ENCODE measurements around the gene CFAP74.

The CFAP74 gene

GRCh38 chr1:1917995-1918900 is 85.3 kb downstream of the CFAP74 start:
- DNase-seq: no peak

DNA sequence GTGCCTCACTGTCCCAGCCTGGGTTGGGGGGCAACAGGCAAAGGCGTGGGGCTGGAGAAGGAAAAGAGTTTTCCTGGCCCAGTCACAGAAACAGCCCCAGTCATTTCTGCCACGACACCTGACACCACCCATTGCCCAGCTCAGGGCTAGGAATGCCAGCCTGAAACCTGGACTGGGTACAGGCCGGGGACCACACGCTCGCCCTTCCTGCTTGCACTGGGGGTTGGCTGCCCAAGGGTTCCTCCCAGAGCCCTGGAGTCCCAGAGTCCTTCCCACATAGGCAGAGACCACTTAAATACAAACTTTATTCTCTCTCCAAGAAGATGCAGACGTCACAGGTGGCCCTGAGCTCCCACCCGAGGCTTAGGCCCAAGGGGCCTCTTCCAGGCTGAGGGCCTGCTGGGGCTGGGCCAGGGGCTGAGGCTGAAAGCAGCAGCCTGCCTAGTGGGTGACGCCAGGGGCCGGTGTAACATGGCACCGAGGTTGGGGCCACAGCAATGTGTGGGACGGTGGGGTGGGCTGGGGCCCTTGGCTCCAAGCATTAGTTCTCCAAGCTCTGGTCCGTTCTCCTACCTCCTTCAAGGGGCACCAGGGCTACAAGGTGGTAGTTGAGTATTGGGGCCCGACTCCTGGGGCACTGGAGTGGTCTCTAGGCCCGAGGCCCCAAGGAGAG is 86.1 kb downstream of the CFAP74 start:
- DNase-seq: no peak

DNA sequence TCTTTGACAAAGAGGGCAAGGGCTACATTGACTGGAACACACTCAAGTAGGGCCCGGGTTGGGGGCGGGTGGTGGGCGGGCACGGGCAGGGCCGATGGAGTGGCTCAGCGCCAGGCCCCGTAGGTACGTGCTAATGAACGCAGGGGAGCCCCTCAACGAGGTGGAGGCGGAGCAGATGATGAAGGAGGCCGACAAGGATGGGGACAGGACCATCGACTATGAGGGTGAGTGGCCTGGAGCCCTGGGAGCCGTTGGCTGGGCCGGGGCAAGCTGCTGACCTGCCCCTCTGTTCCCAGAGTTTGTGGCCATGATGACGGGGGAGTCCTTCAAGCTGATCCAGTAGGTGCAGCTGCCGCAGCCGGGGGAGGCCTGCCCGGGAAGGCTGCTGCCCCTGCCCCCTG is 86.7 kb downstream of the CFAP74 start:
- DNase-seq: no peak

DNA sequence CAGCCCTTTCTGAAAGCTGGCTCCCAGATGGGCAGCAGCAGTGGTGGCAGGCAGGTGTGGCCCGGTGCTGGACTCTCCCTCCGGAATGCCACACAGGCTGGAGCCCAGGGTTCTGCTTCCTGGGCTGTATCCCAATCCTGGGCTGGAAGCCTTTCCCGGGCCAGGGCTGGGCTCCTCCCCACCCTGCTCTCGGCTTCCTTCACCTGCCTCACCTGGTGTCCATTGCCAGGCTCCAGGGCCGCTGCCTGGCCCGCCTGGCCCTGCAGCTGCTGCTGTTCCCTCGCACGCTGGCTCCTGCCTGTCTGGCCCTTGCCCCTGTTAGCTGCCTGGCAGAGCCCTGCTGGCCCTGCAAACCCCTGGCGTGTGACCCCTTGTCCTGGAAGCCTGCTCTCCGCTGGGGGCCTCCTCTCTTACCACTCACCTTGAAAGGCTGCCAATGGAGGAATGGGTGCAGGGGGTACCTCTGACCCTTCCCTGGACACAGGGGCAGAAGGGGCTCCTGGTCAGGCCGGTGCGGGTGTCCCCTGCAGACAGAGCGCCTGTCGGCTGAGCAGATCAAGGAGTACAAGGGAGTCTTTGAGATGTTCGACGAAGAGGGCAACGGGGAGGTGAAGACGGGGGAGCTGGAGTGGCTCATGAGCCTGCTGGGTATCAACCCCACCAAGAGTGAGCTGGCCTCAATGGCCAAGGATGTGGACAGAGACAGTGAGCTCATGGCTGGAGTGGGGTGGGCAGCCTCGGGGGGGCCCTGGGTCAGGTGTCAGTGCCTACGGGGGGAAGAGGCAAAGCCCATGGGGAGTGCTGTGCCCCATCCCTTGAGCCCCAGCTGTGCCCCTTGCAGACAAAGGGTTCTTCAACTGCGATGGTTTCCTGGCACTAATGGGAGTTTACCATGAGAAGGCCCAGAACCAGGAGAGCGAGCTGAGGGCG is 87.4 kb downstream of the CFAP74 start:
- no peak for DNase-seq

DNA sequence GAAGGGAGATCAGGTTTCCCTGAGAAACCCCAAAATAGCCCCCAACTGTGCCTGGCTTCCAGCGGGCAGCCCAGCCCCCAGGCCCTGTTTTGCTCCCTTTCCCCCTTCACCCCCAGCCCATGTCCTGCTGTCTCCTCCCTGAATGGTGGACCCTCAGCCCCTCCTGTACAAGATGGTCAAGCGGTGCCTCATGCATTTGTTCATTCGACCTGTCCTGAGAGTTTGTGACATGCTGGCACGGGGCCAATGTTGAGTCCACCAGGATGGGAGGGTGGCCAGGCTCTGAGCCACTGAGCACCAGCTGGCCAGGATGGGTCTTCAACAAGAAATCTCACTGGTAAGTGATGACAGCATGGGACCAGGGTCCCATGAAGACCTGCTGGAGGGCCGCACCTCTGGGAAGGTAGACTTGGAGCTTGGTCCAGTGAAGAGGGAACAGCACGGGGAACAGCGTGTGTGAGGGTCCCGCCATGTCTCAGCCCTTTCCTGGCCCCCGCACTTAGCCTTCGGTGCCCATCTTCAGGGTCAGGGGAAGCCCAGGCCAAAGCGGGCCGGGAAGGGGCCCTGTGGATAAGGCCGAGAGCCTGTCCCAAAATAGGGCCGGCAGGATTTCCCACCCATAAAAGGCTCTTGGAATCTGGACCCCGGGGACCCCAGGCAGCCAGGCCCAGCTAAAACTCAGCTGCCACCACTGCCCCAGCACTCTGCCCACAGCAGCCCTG is 88.5 kb downstream of the CFAP74 start, which contains the start of gene CALML6:
CALML6 (plus strand) TSS at position 290 of the 722 bp plus-strand sequence; CDS start at position 311, 21 bp downstream.
- no peak for DNase-seq

DNA sequence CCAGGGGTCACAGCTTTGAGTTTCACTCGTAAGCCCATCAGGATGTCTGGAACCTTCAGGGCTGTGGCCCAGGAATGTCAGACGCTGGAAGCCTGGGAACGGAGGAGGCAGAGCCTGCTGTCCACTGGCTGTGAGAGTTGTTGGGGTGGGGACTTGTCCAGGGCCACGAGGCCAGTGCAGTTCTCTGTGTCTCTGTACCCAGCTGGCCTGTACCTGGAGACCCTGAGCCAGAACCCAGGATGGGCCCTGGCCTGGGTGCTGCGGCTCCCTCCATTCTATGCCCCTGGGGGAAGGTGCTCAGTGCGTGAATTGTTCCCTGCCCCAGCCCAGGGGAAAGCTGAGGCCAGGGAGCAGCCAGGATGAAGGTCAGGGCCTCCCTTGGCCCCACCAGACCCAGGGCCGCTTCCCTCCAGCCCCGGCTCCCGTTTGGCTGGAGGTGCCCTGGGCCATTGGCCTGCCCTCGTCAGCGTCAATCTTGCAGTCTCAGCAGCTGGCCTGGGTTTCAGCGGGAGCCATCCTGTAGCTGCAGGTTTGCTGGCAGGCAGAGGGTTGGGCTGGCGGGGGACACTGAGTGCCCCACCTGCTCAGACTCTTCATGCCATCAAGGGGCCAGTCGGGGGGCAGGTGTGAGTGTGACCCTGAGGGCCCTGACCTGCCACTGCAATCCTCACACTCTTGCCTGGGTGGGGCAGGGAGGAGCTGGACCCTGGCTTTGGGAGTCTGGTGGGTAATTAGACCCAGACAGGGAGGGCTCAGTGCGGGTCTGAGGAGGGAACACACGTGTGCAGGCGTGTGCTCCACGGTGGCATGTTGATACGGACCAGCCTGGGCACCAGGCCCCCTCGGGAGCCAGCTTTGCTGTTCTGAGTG is 89.2 kb downstream of the CFAP74 start:
- no peak for DNase-seq

DNA sequence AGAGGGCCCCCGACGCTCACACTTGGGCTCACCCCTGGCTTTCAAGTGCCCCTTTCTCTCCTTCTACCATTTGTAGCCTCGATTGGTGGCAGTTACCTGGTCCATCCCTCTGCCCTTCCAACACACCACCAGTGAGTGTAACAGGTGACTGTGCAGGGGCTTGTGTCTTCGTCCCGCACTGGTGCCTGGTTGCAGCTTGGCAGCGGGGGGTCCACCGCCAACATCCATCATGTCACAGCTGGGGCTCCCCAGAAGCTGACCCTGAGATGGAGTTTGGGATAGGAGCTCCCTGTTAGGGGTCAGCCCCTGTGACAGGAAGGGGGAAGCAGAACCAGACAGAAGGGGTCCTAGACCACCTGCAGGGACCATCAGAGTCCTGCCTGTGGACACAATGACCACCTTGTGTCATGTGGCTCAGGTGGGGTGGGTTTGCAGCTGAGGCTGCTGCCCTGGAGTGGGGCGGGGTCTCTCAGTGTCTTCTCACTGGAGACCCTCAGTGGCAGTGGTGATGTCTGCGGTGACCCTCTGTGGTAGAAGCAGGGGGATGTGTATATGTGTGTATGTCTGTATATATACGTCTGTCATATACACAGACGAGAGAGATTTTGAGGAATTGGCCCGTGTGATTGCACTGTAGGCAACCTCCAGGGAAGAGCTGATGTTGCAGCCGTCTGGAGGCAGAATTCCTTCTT is 92.1 kb downstream of the CFAP74 start:
- DNase-seq: no peak

GRCh38 chr1:1910651-1911331 is 92.8 kb downstream of the CFAP74 start:
- DNase-seq: no peak

GRCh38 chr1:1910033-1910465 is 93.5 kb downstream of the CFAP74 start:
- DNase-seq: no peak

DNA sequence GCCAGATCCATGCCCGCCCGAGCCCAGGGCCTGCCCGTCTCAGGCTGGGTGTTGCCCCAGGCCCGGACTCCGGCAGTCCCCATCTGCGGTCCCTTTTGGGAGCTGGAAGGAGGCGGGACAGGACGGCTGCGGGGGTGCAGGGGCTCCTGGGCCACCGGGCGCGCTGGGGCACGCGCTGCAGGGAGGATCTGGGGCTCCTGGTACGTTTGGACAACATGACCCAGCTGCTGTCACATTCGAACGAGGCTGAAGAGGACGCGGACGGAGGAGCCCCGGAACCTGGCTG is 95.1 kb downstream of the CFAP74 start:
- DNase-seq: peak in 6 of 51 donors; percentile 37 to 63 (median 48)

DNA sequence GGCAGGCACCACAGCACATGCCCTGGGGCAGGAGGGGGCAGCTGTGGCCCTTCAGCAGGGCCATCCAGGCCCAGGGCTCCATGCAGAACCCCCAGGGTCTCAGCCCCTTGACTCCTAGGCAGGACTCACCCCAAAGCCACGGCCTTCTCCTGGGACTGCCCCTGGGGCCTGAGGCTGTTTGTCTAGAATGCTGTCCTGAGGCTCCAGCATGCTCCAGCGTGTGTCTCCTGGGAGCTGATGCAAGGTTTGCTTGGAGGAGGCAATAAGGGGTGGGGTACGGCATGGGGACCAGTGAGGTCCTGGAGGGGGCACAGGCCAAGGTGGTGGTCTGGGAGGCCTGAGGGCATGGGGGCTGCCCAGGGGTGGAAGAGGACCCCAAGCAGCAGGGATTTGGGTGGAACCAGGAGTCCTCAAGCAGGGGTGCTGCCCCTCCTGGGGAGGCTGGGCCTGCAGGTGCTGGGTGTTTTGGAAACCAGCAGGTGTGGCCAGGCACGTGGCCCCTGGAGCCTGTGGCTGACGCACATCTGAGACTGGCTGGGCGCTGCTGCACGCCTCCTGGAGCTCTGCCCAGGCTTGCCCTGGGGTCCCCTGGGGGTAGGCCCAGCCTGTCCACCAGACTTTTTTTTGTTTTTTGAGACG is 96.4 kb downstream of the CFAP74 start:
- DNase-seq: no peak

DNA sequence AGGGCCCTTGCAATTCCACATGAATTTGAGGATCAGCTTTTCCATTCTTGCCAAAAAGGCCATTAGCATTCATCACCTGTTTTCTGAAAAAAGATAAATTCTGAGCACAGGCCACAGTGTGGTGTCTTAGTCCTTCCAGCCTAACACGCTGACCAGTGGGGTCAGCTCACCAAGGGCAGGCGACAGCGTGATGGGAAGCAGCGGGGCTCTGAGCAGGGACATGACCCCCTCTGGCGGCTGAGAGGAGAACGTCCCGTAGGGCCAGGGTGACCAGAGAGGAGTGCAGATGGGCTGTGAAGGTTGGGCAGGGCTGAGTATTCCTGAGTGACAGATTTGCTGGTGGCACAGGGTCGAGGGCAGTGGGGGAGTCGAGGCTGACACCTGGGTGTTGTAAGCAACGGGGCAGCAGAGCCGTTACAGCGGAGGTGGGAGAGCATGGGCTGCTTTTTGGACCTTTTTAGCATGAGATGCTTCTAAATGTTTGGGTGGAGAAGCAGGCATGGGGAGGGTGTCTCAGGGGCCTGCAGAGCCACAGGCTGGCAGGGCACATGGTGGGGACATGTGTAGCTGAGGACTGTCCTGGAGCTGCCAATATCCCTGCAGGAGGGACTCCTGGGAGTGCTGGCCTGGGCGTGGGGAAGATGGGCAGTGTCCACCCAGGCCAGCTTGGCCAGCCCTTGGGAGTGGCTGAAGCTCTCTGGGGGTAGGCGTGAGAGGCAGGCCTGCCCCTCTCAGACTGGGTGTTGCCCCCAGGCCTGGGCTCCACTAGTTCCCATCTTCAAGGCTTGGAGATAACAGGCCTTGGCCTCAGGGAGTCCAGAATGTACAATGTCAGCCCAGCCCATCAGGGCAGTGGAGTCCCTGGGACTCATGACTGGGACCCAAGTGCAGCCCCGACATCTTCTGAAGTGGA is 97.1 kb downstream of the CFAP74 start:
- DNase-seq: peak in 50 of 51 donors; percentile 13 to 91 (median 74)

- DNase-seq: no peak
Measured at GRCh38 chr1:1903224-1903623, 100.4 kb downstream of the CFAP74 start.

DNA sequence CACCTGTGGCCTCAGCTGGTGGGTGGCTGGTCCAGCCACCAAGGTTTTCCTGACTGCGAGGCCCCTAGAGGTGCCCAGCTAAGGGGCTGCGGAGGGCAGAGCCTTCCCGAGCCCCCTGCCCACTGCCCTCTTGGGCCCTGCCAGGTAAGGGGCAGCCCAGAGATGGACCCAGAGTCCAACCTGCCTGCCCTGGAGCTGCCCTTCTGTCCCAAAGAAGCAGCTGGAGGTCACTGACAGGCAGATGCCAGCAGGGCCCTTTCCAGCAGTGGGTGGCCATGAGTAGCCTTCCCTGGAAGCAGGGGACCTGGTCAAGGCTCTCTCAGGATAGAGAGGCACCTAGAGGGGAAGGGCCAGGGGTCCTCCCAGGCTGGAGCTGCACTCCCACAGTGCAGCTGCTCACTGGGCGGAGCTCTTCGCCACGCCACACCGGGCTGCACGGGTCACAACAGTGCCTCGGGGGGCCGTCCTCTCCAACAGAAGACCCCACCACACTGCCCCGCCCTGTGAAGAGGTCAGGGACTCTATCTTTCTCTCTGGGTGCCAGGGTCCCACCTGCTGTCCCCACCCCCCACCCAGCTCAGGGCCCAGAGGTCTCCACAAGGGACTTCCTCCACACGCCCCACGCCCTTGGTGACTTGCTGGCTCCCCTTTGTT is 101.8 kb downstream of the CFAP74 start:
- DNase-seq: no peak

DNA sequence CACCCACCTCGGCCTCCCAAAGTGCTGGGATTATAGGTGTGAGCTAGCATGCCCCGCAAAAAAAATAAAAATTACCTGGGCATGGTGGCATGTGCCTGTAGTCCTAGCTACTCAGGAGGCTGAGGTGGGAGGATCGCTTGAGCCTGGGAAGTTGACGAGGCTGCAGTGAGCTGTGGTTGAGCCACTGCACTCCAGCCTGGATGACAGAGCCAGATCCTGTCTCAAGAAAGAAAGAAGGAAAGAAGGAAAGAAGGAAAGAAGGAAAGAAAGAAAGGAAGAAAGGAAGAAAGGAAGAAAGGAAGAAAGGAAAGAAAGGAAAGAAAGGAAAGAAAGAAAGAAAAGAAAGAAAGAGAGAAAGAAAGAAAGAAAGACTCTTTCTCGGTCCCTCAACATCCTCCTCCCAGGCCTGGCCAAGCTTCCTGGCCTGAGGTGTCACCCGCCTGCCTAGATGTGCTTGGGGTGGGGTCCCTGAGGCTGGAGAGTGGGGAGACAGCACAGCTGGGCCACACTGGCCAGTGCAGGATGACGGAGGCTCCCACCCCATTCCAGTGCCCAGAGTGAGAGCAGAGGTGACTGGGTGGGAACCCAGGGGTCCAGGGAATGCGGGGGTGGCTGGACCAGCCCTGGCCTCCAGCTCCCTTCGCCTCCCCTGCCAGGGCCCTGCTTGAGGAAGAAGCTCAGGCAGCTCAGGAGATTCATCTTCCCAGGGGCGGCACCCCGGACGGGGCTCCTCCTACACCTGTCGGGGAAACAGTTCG is 102.5 kb downstream of the CFAP74 start:
- no peak for DNase-seq

DNA sequence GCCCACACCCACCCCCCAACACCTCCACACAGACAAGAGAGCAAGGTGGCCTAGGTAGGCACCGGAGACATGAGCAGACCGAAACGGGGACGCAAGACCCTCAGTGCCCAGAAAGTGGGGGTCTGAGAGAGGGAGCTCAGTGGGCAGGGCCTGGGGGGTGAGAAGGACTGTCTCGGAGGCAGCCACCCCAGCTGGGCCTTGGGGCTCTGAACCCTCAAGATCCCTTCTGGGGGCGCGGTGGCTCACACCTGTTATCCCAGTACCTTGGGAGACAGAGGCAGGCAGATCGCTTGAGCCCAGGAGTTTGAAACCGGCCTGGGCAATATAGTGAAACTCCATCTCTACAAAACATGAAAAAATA is 103.6 kb downstream of the CFAP74 start:
- DNase-seq: no peak
